ENCODE results near the gene PSMD12.

PSMD12 gene

GRCh38 chr17:67386965-67387551, 20.7 kb upstream of the PSMD12 start:
- DNase-seq = peak; percentile 65

- no peak for DNase-seq
Measured at GRCh38 chr17:67385122-67385988, 19.0 kb upstream of the PSMD12 start.

- DNase-seq = no peak
Measured at GRCh38 chr17:67381929-67382257, 15.5 kb upstream of the PSMD12 start.

GRCh38 chr17:67379251-67379630, 12.9 kb upstream of the PSMD12 start:
- peak; percentile 29 for DNase-seq

GRCh38 chr17:67378454-67379250, 12.3 kb upstream of the PSMD12 start:
- DNase-seq = peak; percentile 68

GRCh38 chr17:67377488-67378453, 11.4 kb upstream of the PSMD12 start:
- DNase-seq = no peak

GRCh38 chr17:67376737-67377487, 10.5 kb upstream of the PSMD12 start, which contains the start of gene PITPNC1:
TSS of gene PITPNC1 (plus strand) at chr17:67377281.
- DNase-seq = peak; percentile 89

GRCh38 chr17:67376415-67376736, 10.0 kb upstream of the PSMD12 start:
- no peak for DNase-seq

- no peak for DNase-seq
Measured at GRCh38 chr17:67375716-67376115, 9.3 kb upstream of the PSMD12 start.

GRCh38 chr17:67375054-67375427, 8.7 kb upstream of the PSMD12 start:
- DNase-seq = no peak

- DNase-seq = peak; percentile 87
Measured at GRCh38 chr17:67374329-67375053, 8.1 kb upstream of the PSMD12 start.

- DNase-seq = no peak
Measured at GRCh38 chr17:67372751-67373150, 6.4 kb upstream of the PSMD12 start.

GRCh38 chr17:67369676-67370075, 3.3 kb upstream of the PSMD12 start:
- DNase-seq = no peak

GRCh38 chr17:67365738-67366192, 612 bp downstream of the PSMD12 start:
- DNase-seq = no peak

GRCh38 chr17:67364847-67365737, 1.3 kb downstream of the PSMD12 start:
- DNase-seq = no peak

- no peak for DNase-seq
Measured at GRCh38 chr17:67362173-67362572, 4.2 kb downstream of the PSMD12 start.

- no peak for DNase-seq
Measured at GRCh38 chr17:67360880-67361279, 5.5 kb downstream of the PSMD12 start.

- DNase-seq = no peak
Measured at GRCh38 chr17:67359960-67360791, 6.2 kb downstream of the PSMD12 start.

GRCh38 chr17:67358612-67359011, 7.8 kb downstream of the PSMD12 start:
- no peak for DNase-seq
